Measurements from ENCODE around the gene KCNB1. TPM values are rescaled to one million over a fixed set of nuclear protein-coding genes. Genes with fewer than 3 reads are reported as not detected.

The KCNB1 gene
- total RNA-seq, 1 donor from 2014 or later, result 0.41 TPM

GRCh38 chr20:49508435-49509199, 26.1 kb upstream of the KCNB1 start:
- Histone ChIP-seq H3K27ac (no peak overlapping the region), H3K4me3 (no peak overlapping the region), H3K4me1 (no peaks in the 10 kb centered on the region), H3K9me3 (no peaks in the 10 kb centered on the region), H3K36me3 (no peaks in the 10 kb centered on the region), H3K27me3 (no peaks in the 10 kb centered on the region)
- ATAC-seq, result peak; percentile 6
- peak; percentile 50 for TF ChIP-seq CTCF (IDR thresholded peaks at IDR 0.05)
- DNase-seq, result no peak
- intact Hi-C loops (cut with DNase I), result no loop called here

- Histone ChIP-seq H3K27ac (no peak overlapping the region), H3K27me3 (no peaks in the 10 kb centered on the region), H3K4me3 (no peak overlapping the region), H3K9me3 (no peaks in the 10 kb centered on the region), H3K36me3 (no peaks in the 10 kb centered on the region), H3K4me1 (no peaks in the 10 kb centered on the region)
- ATAC-seq, result no peak
- no peak for DNase-seq
- no peak for TF ChIP-seq CTCF (IDR thresholded peaks at IDR 0.05)
- intact Hi-C loops (cut with DNase I), result no loop called here
Measured at GRCh38 chr20:49507741-49508434, 25.4 kb upstream of the KCNB1 start.

- H3K9me3 ChIP-seq, result no peaks in the 10 kb centered on the region
- H3K27me3 ChIP-seq, result no peaks in the 10 kb centered on the region
- H3K4me1 ChIP-seq, result no peaks in the 10 kb centered on the region
- no peak overlapping the region for H3K27ac ChIP-seq
- DNase-seq (no peak), ATAC-seq (peak; percentile 43)
- intact Hi-C loops (cut with DNase I), result no loop called here
- H3K36me3 ChIP-seq, result no peaks in the 10 kb centered on the region
- no peak overlapping the region for H3K4me3 ChIP-seq
- TF ChIP-seq CTCF (IDR thresholded peaks at IDR 0.05), result no peak
Measured at GRCh38 chr20:49505518-49505917, 23.1 kb upstream of the KCNB1 start.

- Histone ChIP-seq H3K9me3 (no peaks in the 10 kb centered on the region), H3K4me1 (no peaks in the 10 kb centered on the region), H3K36me3 (no peaks in the 10 kb centered on the region), H3K4me3 (no peak overlapping the region), H3K27me3 (no peaks in the 10 kb centered on the region), H3K27ac (no peak overlapping the region)
- no peak for DNase-seq
- TF ChIP-seq CTCF (IDR thresholded peaks at IDR 0.05), result no peak
- ATAC-seq, result peak; percentile 20
- intact Hi-C loops (cut with DNase I), result no loop called here
Measured at GRCh38 chr20:49503176-49503575, 20.7 kb upstream of the KCNB1 start.

- no peak for TF ChIP-seq CTCF (IDR thresholded peaks at IDR 0.05)
- DNase-seq (no peak), ATAC-seq (no peak)
- Histone ChIP-seq H3K4me3 (no peak overlapping the region), H3K36me3 (no peaks in the 10 kb centered on the region), H3K27ac (no peak overlapping the region), H3K4me1 (no peaks in the 10 kb centered on the region), H3K27me3 (no peaks in the 10 kb centered on the region), H3K9me3 (no peaks in the 10 kb centered on the region)
- intact Hi-C loops (cut with DNase I), result no loop called here
Measured at GRCh38 chr20:49501917-49502316, 19.4 kb upstream of the KCNB1 start.

All from upper lobe of right lung (tissue), 1 donor.